WTC11 (cell line): Measurements from ENCODE around the gene PPP4R4.

Experiments
- FOXK1 ChIP-seq: sonication (generic); formaldehyde crosslinking; IDR thresholded peaks from 2 replicates; pipeline ENCODE4 v1.8.0; 2022; ENCODE audit warnings: mild to moderate bottlenecking, moderate library complexity, missing genetic modification reagents
- GTF2I ChIP-seq: fragments of 250-450 bp; sonication (Bioruptor Pico); conservative IDR thresholded peaks from 2 replicates; pipeline ENCODE4 v1.4.0; 2021; ENCODE audit warnings: mild to moderate bottlenecking
- TF ChIP-seq, protein P1 (sequence below): fragments of 200-600 bp; IDR thresholded peaks from 2 replicates; pipeline ENCODE4 v1.8.0; 2022; ENCODE audit warnings: antibody characterized with exemption

DNA sequence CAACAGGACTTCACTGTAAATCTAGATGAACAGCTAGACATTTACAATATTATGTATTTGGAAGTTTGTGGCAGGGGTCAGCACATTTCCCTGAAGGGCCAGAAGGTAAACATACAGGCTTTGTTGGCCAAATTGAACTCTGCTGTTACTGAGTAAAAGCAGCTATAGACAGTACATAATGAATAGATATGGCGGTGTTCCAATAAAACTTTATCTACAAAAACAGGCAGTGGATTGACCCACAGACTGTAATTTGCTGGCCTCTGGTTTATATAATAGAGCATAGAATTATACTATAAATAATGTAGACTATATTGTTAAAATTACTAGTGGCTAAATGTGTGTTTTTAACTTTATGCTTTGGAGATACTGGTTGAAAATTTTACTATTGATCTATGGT, 93.2 kb downstream of the PPP4R4 start:
- TF ChIP-seq, protein P1, sequence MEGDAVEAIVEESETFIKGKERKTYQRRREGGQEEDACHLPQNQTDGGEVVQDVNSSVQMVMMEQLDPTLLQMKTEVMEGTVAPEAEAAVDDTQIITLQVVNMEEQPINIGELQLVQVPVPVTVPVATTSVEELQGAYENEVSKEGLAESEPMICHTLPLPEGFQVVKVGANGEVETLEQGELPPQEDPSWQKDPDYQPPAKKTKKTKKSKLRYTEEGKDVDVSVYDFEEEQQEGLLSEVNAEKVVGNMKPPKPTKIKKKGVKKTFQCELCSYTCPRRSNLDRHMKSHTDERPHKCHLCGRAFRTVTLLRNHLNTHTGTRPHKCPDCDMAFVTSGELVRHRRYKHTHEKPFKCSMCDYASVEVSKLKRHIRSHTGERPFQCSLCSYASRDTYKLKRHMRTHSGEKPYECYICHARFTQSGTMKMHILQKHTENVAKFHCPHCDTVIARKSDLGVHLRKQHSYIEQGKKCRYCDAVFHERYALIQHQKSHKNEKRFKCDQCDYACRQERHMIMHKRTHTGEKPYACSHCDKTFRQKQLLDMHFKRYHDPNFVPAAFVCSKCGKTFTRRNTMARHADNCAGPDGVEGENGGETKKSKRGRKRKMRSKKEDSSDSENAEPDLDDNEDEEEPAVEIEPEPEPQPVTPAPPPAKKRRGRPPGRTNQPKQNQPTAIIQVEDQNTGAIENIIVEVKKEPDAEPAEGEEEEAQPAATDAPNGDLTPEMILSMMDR: no peak
- no peak for TF ChIP-seq FOXK1
- TF ChIP-seq GTF2I (CRISPR knock-in tag): no peak
